Measurements from ENCODE around the gene BST2.
A peak's percentile ranks its signal among the peaks of the same experiment; 100 is the strongest.
"Not testable (repeated sequence)": the region's sequence is repeated elsewhere in the genome, so short reads cannot be mapped to it uniquely, and the experiment has no call there.

The BST2 gene

DNA sequence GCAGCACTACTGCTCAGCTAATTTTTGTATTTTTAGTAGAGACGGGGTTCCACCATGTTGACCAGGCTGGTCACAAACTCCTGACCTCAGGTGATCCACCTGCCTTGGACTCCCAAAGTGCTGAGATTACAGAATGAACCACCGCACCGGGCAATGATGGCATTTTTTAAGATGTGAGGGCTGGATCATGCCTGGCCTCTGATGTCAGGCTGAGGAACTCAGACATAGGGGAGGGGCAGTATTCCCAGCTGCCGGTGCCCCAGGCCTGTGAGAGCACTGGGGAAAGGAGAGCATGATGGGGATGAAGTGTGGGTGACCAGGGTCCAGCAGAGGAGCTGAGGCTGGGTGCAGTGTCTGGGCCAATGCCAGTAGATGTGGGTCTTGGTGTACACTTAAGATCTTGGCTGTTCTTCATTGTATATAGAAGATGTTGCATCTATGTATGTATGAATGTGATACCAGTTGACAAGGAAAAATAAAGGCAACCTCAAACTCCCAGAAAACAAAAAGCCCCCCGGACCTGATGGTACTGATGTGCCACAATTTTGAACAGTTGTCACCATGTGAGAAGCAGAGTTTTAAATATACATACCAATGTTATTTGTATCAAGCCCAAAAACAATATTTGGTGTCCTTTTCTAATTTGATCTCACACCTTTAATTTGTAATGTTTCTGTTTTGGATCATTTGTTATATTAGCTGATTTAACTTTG, 24.8 kb downstream of the BST2 start:
- TF ChIP-seq, protein P1, sequence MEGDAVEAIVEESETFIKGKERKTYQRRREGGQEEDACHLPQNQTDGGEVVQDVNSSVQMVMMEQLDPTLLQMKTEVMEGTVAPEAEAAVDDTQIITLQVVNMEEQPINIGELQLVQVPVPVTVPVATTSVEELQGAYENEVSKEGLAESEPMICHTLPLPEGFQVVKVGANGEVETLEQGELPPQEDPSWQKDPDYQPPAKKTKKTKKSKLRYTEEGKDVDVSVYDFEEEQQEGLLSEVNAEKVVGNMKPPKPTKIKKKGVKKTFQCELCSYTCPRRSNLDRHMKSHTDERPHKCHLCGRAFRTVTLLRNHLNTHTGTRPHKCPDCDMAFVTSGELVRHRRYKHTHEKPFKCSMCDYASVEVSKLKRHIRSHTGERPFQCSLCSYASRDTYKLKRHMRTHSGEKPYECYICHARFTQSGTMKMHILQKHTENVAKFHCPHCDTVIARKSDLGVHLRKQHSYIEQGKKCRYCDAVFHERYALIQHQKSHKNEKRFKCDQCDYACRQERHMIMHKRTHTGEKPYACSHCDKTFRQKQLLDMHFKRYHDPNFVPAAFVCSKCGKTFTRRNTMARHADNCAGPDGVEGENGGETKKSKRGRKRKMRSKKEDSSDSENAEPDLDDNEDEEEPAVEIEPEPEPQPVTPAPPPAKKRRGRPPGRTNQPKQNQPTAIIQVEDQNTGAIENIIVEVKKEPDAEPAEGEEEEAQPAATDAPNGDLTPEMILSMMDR (IDR thresholded peaks at IDR 0.05; ENCODE audit: extremely low read depth, missing control alignments) = no peak

DNA sequence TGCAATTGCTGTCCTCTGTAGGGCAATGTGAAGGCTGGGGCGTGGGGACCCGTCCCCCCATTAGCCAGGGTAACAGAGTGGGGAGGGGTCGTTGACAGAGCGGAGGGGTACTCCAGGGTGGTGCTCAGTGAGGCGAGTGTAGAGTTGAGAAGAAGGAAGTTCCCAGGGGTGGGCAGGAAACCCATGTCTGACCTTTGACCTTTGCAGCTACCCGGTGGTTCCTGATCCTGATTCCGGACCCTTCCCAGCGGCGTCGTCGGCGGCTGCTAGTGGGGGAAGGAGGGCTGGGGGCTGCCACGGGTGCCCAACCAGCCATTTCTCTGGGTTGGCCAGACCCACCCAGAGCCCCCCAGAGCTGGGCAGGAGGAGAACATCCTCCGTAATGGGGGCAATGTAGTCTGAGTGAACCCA, 26.2 kb downstream of the BST2 start:
- no peak for DNase-seq (ENCODE audit: low spot score)

More for the DNA sequence above, 24.8 kb downstream of the BST2 start:
- DNase-seq (ENCODE audit: low spot score) = no peak

DNA sequence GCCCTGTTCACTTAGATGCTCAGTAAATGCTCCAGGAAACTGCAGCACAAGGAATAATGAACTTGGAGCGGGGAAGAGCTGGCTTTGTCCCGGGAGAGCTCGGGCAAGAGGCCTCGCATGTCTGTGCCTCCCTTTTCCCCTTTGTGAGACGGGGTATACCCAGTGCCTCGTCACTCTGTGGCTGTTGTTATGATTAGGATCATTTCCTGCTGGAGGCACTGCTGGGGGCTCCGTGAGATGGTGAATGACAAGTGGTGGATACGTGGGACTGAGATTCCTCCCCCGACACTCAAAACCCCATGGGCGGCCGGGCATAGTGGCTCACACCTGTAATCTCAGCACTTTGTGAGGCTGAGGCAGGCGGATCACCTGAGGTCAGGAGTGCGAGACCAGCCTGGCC, 27.2 kb downstream of the BST2 start:
- no peak for DNase-seq (ENCODE audit: low spot score)
- TF ChIP-seq, protein P1 (IDR thresholded peaks at IDR 0.05; ENCODE audit: extremely low read depth, missing control alignments) = no peak

More for the DNA sequence above, 26.2 kb downstream of the BST2 start:
- TF ChIP-seq, protein P1 (IDR thresholded peaks at IDR 0.05; ENCODE audit: extremely low read depth, missing control alignments) = no peak

DNA sequence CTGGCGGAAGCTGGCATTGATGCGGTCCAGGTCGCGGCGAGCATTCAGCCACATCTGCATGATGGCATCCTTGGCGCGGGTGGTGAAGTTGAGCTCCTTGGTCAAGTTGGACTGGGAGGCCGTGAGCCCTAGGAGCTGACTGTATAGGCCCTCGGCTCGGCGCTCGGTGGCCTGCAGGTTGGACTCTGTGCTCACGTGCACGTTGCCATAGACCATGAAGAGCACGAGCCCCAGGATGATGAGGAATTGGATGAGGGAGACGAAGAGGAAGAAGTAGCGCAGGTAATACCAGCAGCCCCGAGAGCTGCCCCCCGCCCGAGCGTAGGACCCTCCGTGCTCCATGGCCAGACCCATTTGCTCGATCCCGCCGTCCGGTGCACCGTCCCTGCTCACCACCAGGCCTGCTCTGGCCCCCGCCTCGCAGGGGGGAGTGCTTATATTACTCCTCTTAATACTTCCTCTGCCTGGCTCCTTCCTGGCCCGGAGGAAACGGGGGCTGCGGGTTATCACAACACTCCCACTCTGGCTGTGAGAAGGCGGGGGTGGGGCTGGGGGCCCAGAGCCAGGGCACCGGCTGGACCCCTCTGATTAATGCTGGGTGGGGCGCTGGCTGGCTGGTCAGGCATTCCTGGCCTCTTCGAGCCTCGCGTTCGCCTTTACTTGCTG, 28.4 kb downstream of the BST2 start, which contains the start of gene PLVAP:
TSS of gene PLVAP (minus strand) at position 408 of the 666 bp plus-strand sequence. CDS start at position 354, 54 bp downstream.
- TF ChIP-seq, protein P1 (IDR thresholded peaks at IDR 0.05; ENCODE audit: extremely low read depth, missing control alignments) = no peak

DNA sequence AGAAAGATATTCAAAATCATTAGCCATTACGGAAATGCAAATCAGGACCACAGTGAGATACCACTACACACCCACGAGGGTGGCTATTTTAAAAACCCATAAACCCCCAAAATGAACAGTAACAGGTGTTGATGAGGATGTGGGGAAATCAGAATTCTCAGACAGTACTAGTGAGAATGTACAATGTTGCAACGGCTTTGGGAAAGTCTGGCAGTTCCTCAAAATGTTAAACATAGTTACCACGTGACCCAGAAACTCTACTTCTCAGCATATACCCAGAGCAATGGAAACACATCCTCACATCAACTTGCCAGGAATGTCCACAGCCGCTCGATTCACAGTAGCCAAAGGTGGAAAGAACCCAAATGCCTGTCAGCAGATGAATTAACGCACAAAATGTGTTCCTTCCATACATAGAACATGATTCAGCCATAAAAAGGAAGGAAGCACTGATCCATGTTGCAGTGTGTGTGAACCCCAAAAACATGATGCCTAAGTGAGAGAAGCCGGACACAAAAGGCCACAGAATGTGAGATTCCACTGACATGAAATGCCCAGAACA, 35.3 kb downstream of the BST2 start:
- DNase-seq (ENCODE audit: low spot score) = peak; percentile 66

More for the DNA sequence above, 28.4 kb downstream of the BST2 start, which contains the start of gene PLVAP:
- no peak for DNase-seq (ENCODE audit: low spot score)

DNA sequence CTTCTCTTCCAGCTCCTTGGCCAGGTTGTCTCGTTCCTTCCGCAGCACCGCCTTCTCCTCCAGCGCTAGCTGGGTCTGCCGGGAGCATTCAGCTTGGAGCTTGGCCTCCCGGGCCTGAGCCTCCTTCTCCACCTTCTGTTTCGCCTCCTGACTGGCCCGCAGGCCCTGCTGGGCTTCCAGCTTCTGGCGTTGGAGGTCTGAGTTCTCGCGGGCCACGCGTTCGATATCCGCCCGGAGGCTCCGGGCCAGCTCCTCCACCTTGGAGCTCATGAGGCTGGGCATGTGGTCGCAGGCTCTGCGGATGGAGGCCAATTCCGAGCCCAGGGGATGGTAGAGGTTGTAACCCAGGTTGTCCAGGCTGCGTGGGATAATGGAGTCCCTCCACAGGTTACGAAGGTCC, 40.1 kb downstream of the BST2 start:
- TF ChIP-seq, protein P1 (IDR thresholded peaks at IDR 0.05; ENCODE audit: extremely low read depth, missing control alignments) = no peak

More for the DNA sequence above, 35.3 kb downstream of the BST2 start:
- TF ChIP-seq, protein P1 (IDR thresholded peaks at IDR 0.05; ENCODE audit: extremely low read depth, missing control alignments) = no peak

DNA sequence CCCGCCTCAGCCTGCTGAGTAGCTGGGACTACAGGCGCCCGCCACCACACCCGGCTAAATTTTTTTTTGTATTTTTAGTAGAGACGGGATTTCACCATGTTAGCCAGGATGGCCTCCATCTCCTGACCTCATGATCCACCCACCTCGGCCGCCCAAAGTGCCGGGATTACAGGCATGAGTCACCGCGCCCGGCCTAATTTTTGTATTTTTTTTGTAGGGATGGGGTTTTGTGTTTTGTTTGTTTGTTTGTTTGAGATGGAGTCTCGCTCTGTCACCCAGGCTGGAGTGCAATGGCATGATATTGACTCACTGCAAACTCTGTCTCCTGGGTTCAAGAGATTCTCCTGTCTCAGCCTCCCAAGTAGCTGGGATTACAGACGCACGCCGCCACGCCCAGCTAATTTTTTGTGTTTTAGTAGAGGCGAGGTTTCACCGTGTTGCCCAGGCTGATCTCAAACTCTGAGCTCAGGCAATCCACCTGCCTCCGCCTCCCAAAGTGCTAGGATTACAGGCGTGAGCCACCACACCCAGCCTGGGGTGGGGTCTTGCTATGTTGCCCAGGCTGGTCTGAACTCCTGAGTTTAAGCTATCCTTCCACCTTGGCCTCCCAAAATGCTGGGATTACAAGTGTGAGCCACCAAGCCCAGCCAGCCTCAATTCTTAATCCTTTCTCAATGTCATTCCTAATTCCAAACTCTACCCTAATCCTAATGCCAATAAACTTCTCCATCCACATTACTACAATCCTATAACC, 41.4 kb downstream of the BST2 start:
- not testable (repeated sequence) for DNase-seq (ENCODE audit: low spot score)

More for the DNA sequence above, 40.1 kb downstream of the BST2 start:
- DNase-seq (ENCODE audit: low spot score) = no peak
